ENCODE data around the gene KCNH5. TPM values are rescaled to one million over a fixed set of nuclear protein-coding genes. Genes with fewer than 3 reads are reported as not detected.

KCNH5 gene
- under 0.01 TPM for total RNA-seq

GRCh38 chr14:63045234-63045611 lies at the start of gene KCNH5:
TSS of gene KCNH5 (minus strand) at chr14:63045458. CDS start at chr14:63045186, 272 bp downstream.
- no peak within 1 kb of the TSS for H3K9ac ChIP-seq (ENCODE audit: low read depth in 1 of 3, low read length in 3 of 3)
- no peak within 1 kb of the TSS for H3K27ac ChIP-seq (ENCODE audit: low read depth, low read length)
- H3K27me3 ChIP-seq (ENCODE audit: control insufficient read depth in 3 of 3, insufficient read depth in 3 of 3, low read length in 3 of 3): peaks cover 31 to 45% (median 38%) of the 10 kb centered on the region in 3 donors
- peak within 1 kb of the TSS; percentile 11 to 46 (median 41) for H3K4me3 ChIP-seq (ENCODE audit: low read length in 3 of 3)
- peaks cover 0 to 4% (median 4%) of the 10 kb centered on the region in 3 donors for H3K4me1 ChIP-seq (ENCODE audit: control insufficient read depth in 3 of 3, insufficient read depth in 3 of 3, low read length in 3 of 3)
- no peaks in the 10 kb centered on the region for H3K36me3 ChIP-seq (ENCODE audit: control insufficient read depth in 3 of 3, insufficient read depth in 3 of 3, low read length in 3 of 3)
- H3K9me3 ChIP-seq (ENCODE audit: control insufficient read depth in 3 of 3, low read length in 3 of 3): no peaks in the 10 kb centered on the region

GRCh38 chr14:63091394-63091996 lies 46.2 kb upstream of the KCNH5 start:
- H3K4me1 ChIP-seq (ENCODE audit: control insufficient read depth in 3 of 3, insufficient read depth in 3 of 3, low read length in 3 of 3): no peaks in the 10 kb centered on the region
- no peak overlapping the region for H3K4me3 ChIP-seq (ENCODE audit: low read length in 3 of 3)
- no peak overlapping the region for H3K9ac ChIP-seq (ENCODE audit: low read depth in 1 of 3, low read length in 3 of 3)
- H3K27ac ChIP-seq (ENCODE audit: low read depth, low read length): no peak overlapping the region
- no peaks in the 10 kb centered on the region for H3K27me3 ChIP-seq (ENCODE audit: control insufficient read depth in 3 of 3, insufficient read depth in 3 of 3, low read length in 3 of 3)
- H3K9me3 ChIP-seq (ENCODE audit: control insufficient read depth in 3 of 3, low read length in 3 of 3): no peaks in the 10 kb centered on the region
- H3K36me3 ChIP-seq (ENCODE audit: control insufficient read depth in 3 of 3, insufficient read depth in 3 of 3, low read length in 3 of 3): no peaks in the 10 kb centered on the region

GRCh38 chr14:63088865-63089264 lies 43.6 kb upstream of the KCNH5 start:
- no peak overlapping the region for H3K9ac ChIP-seq (ENCODE audit: low read depth in 1 of 3, low read length in 3 of 3)

GRCh38 chr14:63078569-63078968 lies 33.3 kb upstream of the KCNH5 start:
- no peaks in the 10 kb centered on the region for H3K36me3 ChIP-seq (ENCODE audit: control insufficient read depth in 3 of 3, insufficient read depth in 3 of 3, low read length in 3 of 3)
- H3K27ac ChIP-seq (ENCODE audit: low read depth, low read length): no peak overlapping the region
- no peak overlapping the region for H3K9ac ChIP-seq (ENCODE audit: low read depth in 1 of 3, low read length in 3 of 3)
- H3K27me3 ChIP-seq (ENCODE audit: control insufficient read depth in 3 of 3, insufficient read depth in 3 of 3, low read length in 3 of 3): no peaks in the 10 kb centered on the region
- no peaks in the 10 kb centered on the region for H3K4me1 ChIP-seq (ENCODE audit: control insufficient read depth in 3 of 3, insufficient read depth in 3 of 3, low read length in 3 of 3)
- H3K4me3 ChIP-seq (ENCODE audit: low read length in 3 of 3): no peak overlapping the region
- H3K9me3 ChIP-seq (ENCODE audit: control insufficient read depth in 3 of 3, low read length in 3 of 3): no peaks in the 10 kb centered on the region

More at GRCh38 chr14:63088865-63089264, 43.6 kb upstream of the KCNH5 start:
- Histone ChIP-seq H3K4me1 (ENCODE audit: control insufficient read depth in 3 of 3, insufficient read depth in 3 of 3, low read length in 3 of 3) (no peaks in the 10 kb centered on the region), H3K36me3 (ENCODE audit: control insufficient read depth in 3 of 3, insufficient read depth in 3 of 3, low read length in 3 of 3) (no peaks in the 10 kb centered on the region), H3K27me3 (ENCODE audit: control insufficient read depth in 3 of 3, insufficient read depth in 3 of 3, low read length in 3 of 3) (no peaks in the 10 kb centered on the region), H3K27ac (ENCODE audit: low read depth, low read length) (no peak overlapping the region), H3K4me3 (ENCODE audit: low read length in 3 of 3) (no peak overlapping the region), H3K9me3 (ENCODE audit: control insufficient read depth in 3 of 3, low read length in 3 of 3) (no peaks in the 10 kb centered on the region)

- Histone ChIP-seq H3K4me1 (ENCODE audit: control insufficient read depth in 3 of 3, insufficient read depth in 3 of 3, low read length in 3 of 3) (no peaks in the 10 kb centered on the region), H3K27ac (ENCODE audit: low read depth, low read length) (no peak overlapping the region), H3K4me3 (ENCODE audit: low read length in 3 of 3) (no peak overlapping the region), H3K9ac (ENCODE audit: low read depth in 1 of 3, low read length in 3 of 3) (no peak overlapping the region), H3K36me3 (ENCODE audit: control insufficient read depth in 3 of 3, insufficient read depth in 3 of 3, low read length in 3 of 3) (no peaks in the 10 kb centered on the region), H3K27me3 (ENCODE audit: control insufficient read depth in 3 of 3, insufficient read depth in 3 of 3, low read length in 3 of 3) (no peaks in the 10 kb centered on the region), H3K9me3 (ENCODE audit: control insufficient read depth in 3 of 3, low read length in 3 of 3) (no peaks in the 10 kb centered on the region)
These were observed 31.2 kb upstream of the KCNH5 start for GRCh38 chr14:63076488-63076887.

- Histone ChIP-seq H3K9me3 (ENCODE audit: control insufficient read depth in 3 of 3, low read length in 3 of 3) (no peaks in the 10 kb centered on the region), H3K27ac (ENCODE audit: low read depth, low read length) (no peak overlapping the region), H3K4me1 (ENCODE audit: control insufficient read depth in 3 of 3, insufficient read depth in 3 of 3, low read length in 3 of 3) (no peaks in the 10 kb centered on the region), H3K9ac (ENCODE audit: low read depth in 1 of 3, low read length in 3 of 3) (no peak overlapping the region), H3K36me3 (ENCODE audit: control insufficient read depth in 3 of 3, insufficient read depth in 3 of 3, low read length in 3 of 3) (no peaks in the 10 kb centered on the region), H3K27me3 (ENCODE audit: control insufficient read depth in 3 of 3, insufficient read depth in 3 of 3, low read length in 3 of 3) (peaks cover 0 to 3% (median 0%) of the 10 kb centered on the region in 3 donors), H3K4me3 (ENCODE audit: low read length in 3 of 3) (no peak overlapping the region)
These were observed 10.4 kb upstream of the KCNH5 start for GRCh38 chr14:63055631-63056030.

- Histone ChIP-seq H3K27ac (ENCODE audit: low read depth, low read length) (no peak overlapping the region), H3K9me3 (ENCODE audit: control insufficient read depth in 3 of 3, low read length in 3 of 3) (no peaks in the 10 kb centered on the region), H3K4me3 (ENCODE audit: low read length in 3 of 3) (no peak overlapping the region), H3K4me1 (ENCODE audit: control insufficient read depth in 3 of 3, insufficient read depth in 3 of 3, low read length in 3 of 3) (no peaks in the 10 kb centered on the region), H3K9ac (ENCODE audit: low read depth in 1 of 3, low read length in 3 of 3) (no peak overlapping the region), H3K36me3 (ENCODE audit: control insufficient read depth in 3 of 3, insufficient read depth in 3 of 3, low read length in 3 of 3) (no peaks in the 10 kb centered on the region), H3K27me3 (ENCODE audit: control insufficient read depth in 3 of 3, insufficient read depth in 3 of 3, low read length in 3 of 3) (peaks cover 3 to 17% (median 16%) of the 10 kb centered on the region in 3 donors)
These were observed 6.7 kb upstream of the KCNH5 start for GRCh38 chr14:63051992-63052391.

- no peak overlapping the region for H3K9ac ChIP-seq (ENCODE audit: low read depth in 1 of 3, low read length in 3 of 3)
- no peaks in the 10 kb centered on the region for H3K36me3 ChIP-seq (ENCODE audit: control insufficient read depth in 3 of 3, insufficient read depth in 3 of 3, low read length in 3 of 3)
- peaks cover 6 to 22% (median 22%) of the 10 kb centered on the region in 3 donors for H3K27me3 ChIP-seq (ENCODE audit: control insufficient read depth in 3 of 3, insufficient read depth in 3 of 3, low read length in 3 of 3)
- H3K4me1 ChIP-seq (ENCODE audit: control insufficient read depth in 3 of 3, insufficient read depth in 3 of 3, low read length in 3 of 3): no peaks in the 10 kb centered on the region
- H3K27ac ChIP-seq (ENCODE audit: low read depth, low read length): no peak overlapping the region
- no peaks in the 10 kb centered on the region for H3K9me3 ChIP-seq (ENCODE audit: control insufficient read depth in 3 of 3, low read length in 3 of 3)
- no peak overlapping the region for H3K4me3 ChIP-seq (ENCODE audit: low read length in 3 of 3)
These were observed 6.0 kb upstream of the KCNH5 start for GRCh38 chr14:63051301-63051700.

GRCh38 chr14:63050694-63051093 lies 5.4 kb upstream of the KCNH5 start:
- Histone ChIP-seq H3K4me1 (ENCODE audit: control insufficient read depth in 3 of 3, insufficient read depth in 3 of 3, low read length in 3 of 3) (peaks cover 0 to 2% (median 2%) of the 10 kb centered on the region in 3 donors), H3K27me3 (ENCODE audit: control insufficient read depth in 3 of 3, insufficient read depth in 3 of 3, low read length in 3 of 3) (peaks cover 12 to 28% (median 27%) of the 10 kb centered on the region in 3 donors), H3K36me3 (ENCODE audit: control insufficient read depth in 3 of 3, insufficient read depth in 3 of 3, low read length in 3 of 3) (no peaks in the 10 kb centered on the region), H3K27ac (ENCODE audit: low read depth, low read length) (no peak overlapping the region), H3K4me3 (ENCODE audit: low read length in 3 of 3) (no peak overlapping the region), H3K9ac (ENCODE audit: low read depth in 1 of 3, low read length in 3 of 3) (no peak overlapping the region), H3K9me3 (ENCODE audit: control insufficient read depth in 3 of 3, low read length in 3 of 3) (no peaks in the 10 kb centered on the region)

GRCh38 chr14:63046339-63047268 lies 1.3 kb upstream of the KCNH5 start:
- Histone ChIP-seq H3K36me3 (ENCODE audit: control insufficient read depth in 3 of 3, insufficient read depth in 3 of 3, low read length in 3 of 3) (no peaks in the 10 kb centered on the region), H3K9me3 (ENCODE audit: control insufficient read depth in 3 of 3, low read length in 3 of 3) (no peaks in the 10 kb centered on the region), H3K4me3 (ENCODE audit: low read length in 3 of 3) (no peak overlapping the region), H3K9ac (ENCODE audit: low read depth in 1 of 3, low read length in 3 of 3) (no peak overlapping the region), H3K27me3 (ENCODE audit: control insufficient read depth in 3 of 3, insufficient read depth in 3 of 3, low read length in 3 of 3) (peaks cover 31 to 45% (median 38%) of the 10 kb centered on the region in 3 donors), H3K4me1 (ENCODE audit: control insufficient read depth in 3 of 3, insufficient read depth in 3 of 3, low read length in 3 of 3) (peaks cover 0 to 4% (median 4%) of the 10 kb centered on the region in 3 donors), H3K27ac (ENCODE audit: low read depth, low read length) (no peak overlapping the region)
